ENCODE results near the gene PSMC5.

- TF ChIP-seq REST (IDR thresholded peaks at IDR 0.05) (no peak), MAX (IDR thresholded peaks at IDR 0.05) (no peak), CTCF (IDR thresholded peaks at IDR 0.05; ENCODE audit: low read depth, low read length, missing input control) (no peak), EGR1 (IDR thresholded peaks at IDR 0.05; ENCODE audit: low read depth in 2 of 2) (no peak), ZBTB33 (IDR thresholded peaks at IDR 0.05) (no peak), HNF4A (conservative IDR thresholded peaks at IDR 0.05) (no peak), RXRA (IDR thresholded peaks at IDR 0.05) (no peak), YY1 (IDR thresholded peaks at IDR 0.05) (no peak), TAF1 (conservative IDR thresholded peaks at IDR 0.05) (no peak), RAD21 (IDR thresholded peaks at IDR 0.05) (no peak), JUND (IDR thresholded peaks at IDR 0.05) (no peak), SP1 (IDR thresholded peaks at IDR 0.05) (no peak), ATF3 (IDR thresholded peaks at IDR 0.05) (no peak)
Measured at GRCh38 chr17:63833026-63833740, 6.0 kb downstream of the PSMC5 start.
